Measurements from ENCODE around the gene ALPI. TPM values are rescaled to one million over a fixed set of nuclear protein-coding genes. Genes with fewer than 3 reads are reported as not detected.

Gene ALPI
- total RNA-seq, 1 experiment from 2014 or later: not detected

- DNase-seq: no peak
- H3K27me3 ChIP-seq: peaks cover 20% of the 10 kb centered on the region
- no peak overlapping the region for H3K4me3 ChIP-seq
- H3K36me3 ChIP-seq: no peaks in the 10 kb centered on the region
- no peaks in the 10 kb centered on the region for H3K9me3 ChIP-seq
Observed at GRCh38 chr2:232485757-232486557, 30.0 kb downstream of the ALPI start.

- Histone ChIP-seq H3K36me3 (no peaks in the 10 kb centered on the region), H3K9me3 (no peaks in the 10 kb centered on the region), H3K27me3 (peaks cover 20% of the 10 kb centered on the region), H3K4me3 (no peak overlapping the region)
- DNase-seq: no peak
Observed at GRCh38 chr2:232486558-232487384, 30.8 kb downstream of the ALPI start.

- Histone ChIP-seq H3K9me3 (no peaks in the 10 kb centered on the region), H3K4me3 (no peak within 1 kb of the TSS), H3K27me3 (peaks cover 20% of the 10 kb centered on the region), H3K36me3 (no peaks in the 10 kb centered on the region)
- DNase-seq: no peak
Observed at GRCh38 chr2:232487385-232488096, 31.6 kb downstream of the ALPI start, which contains the start of gene ECEL1. Gene ECEL1, minus strand, starts transcription at chr2:232487834. Its CDS starts 1,181 bp downstream, at chr2:232486653.

GRCh38 chr2:232488097-232488711, 32.3 kb downstream of the ALPI start:
- no peak for DNase-seq
- no peak overlapping the region for H3K4me3 ChIP-seq
- no peaks in the 10 kb centered on the region for H3K9me3 ChIP-seq
- H3K36me3 ChIP-seq: no peaks in the 10 kb centered on the region
- H3K27me3 ChIP-seq: peaks cover 20% of the 10 kb centered on the region

GRCh38 chr2:232488721-232489300, 32.9 kb downstream of the ALPI start:
- H3K9me3 ChIP-seq: no peaks in the 10 kb centered on the region
- peaks cover 20% of the 10 kb centered on the region for H3K27me3 ChIP-seq
- no peaks in the 10 kb centered on the region for H3K36me3 ChIP-seq
- no peak overlapping the region for H3K4me3 ChIP-seq
- no peak for DNase-seq

GRCh38 chr2:232489516-232490220, 33.7 kb downstream of the ALPI start:
- DNase-seq: no peak
- H3K27me3 ChIP-seq: peaks cover 20% of the 10 kb centered on the region
- H3K36me3 ChIP-seq: no peaks in the 10 kb centered on the region
- no peak overlapping the region for H3K4me3 ChIP-seq
- no peaks in the 10 kb centered on the region for H3K9me3 ChIP-seq

- no peak for DNase-seq
- H3K36me3 ChIP-seq: no peaks in the 10 kb centered on the region
- H3K4me3 ChIP-seq: no peak overlapping the region
- H3K27me3 ChIP-seq: peaks cover 16% of the 10 kb centered on the region
- H3K9me3 ChIP-seq: no peaks in the 10 kb centered on the region
Observed at GRCh38 chr2:232490221-232491138, 34.5 kb downstream of the ALPI start.

- Histone ChIP-seq H3K4me3 (no peak overlapping the region), H3K27me3 (peaks cover 8% of the 10 kb centered on the region), H3K9me3 (no peaks in the 10 kb centered on the region), H3K36me3 (no peaks in the 10 kb centered on the region)
- DNase-seq: no peak
Observed at GRCh38 chr2:232491139-232491780, 35.3 kb downstream of the ALPI start.

GRCh38 chr2:232492236-232492848, 36.4 kb downstream of the ALPI start:
- no peaks in the 10 kb centered on the region for H3K9me3 ChIP-seq
- no peaks in the 10 kb centered on the region for H3K36me3 ChIP-seq
- no peak overlapping the region for H3K4me3 ChIP-seq
- no peaks in the 10 kb centered on the region for H3K27me3 ChIP-seq
- no peak for DNase-seq

- Histone ChIP-seq H3K9me3 (no peaks in the 10 kb centered on the region), H3K27me3 (no peaks in the 10 kb centered on the region), H3K36me3 (no peaks in the 10 kb centered on the region), H3K4me3 (no peak overlapping the region)
- DNase-seq: no peak
Observed at GRCh38 chr2:232492963-232493700, 37.2 kb downstream of the ALPI start.

- Histone ChIP-seq H3K36me3 (no peaks in the 10 kb centered on the region), H3K4me3 (no peak overlapping the region), H3K27me3 (no peaks in the 10 kb centered on the region), H3K9me3 (no peaks in the 10 kb centered on the region)
- DNase-seq: no peak
Observed at GRCh38 chr2:232493701-232494474, 37.9 kb downstream of the ALPI start.

GRCh38 chr2:232494542-232494941, 38.6 kb downstream of the ALPI start:
- Histone ChIP-seq H3K27me3 (no peaks in the 10 kb centered on the region), H3K9me3 (no peaks in the 10 kb centered on the region), H3K36me3 (no peaks in the 10 kb centered on the region), H3K4me3 (no peak overlapping the region)
- no peak for DNase-seq

- DNase-seq: no peak
- H3K4me3 ChIP-seq: no peak overlapping the region
- H3K9me3 ChIP-seq: no peaks in the 10 kb centered on the region
- no peaks in the 10 kb centered on the region for H3K27me3 ChIP-seq
- no peaks in the 10 kb centered on the region for H3K36me3 ChIP-seq
Observed at GRCh38 chr2:232495292-232495691, 39.3 kb downstream of the ALPI start.
